GM23338 (cell line): ENCODE data around the gene PITPNC1. TPM values are rescaled to one million over a fixed set of nuclear protein-coding genes. Genes with fewer than 3 reads are reported as not detected.

Source experiments
- ATAC-seq: fragments of 200-7000 bp; cut with Tn5 transposase; 3 replicates; pipeline ENCODE4 v1.9.1; 2020
- DNase-seq: peaks from one replicate; pipeline ENCODE4 v3.0.0-alpha.2; 2015; ENCODE audit warnings: low spot score
- H2AFZ ChIP-seq: fragments of 200-600 bp; sonication (generic); 2 replicates; pipeline ENCODE4 v1.8.0; 2016; ENCODE audit warnings: antibody characterized with exemption, mild to moderate bottlenecking, moderate library complexity
- H3F3A ChIP-seq: fragments of 200-600 bp; sonication (generic); replicated peaks from 2 replicates; pipeline ENCODE4 v1.8.0; 2017; ENCODE audit warnings: antibody characterized with exemption, mixed run types, low read depth
- H3K27ac ChIP-seq: fragments of 200-600 bp; sonication (generic); 2 replicates; pipeline ENCODE4 v1.6.1; 2016; ENCODE audit warnings: low read depth
- H3K27me3 ChIP-seq: fragments of 200-600 bp; sonication (generic); 2 replicates; pipeline ENCODE4 v1.8.0; 2016; ENCODE audit warnings: mild to moderate bottlenecking, mixed run types, moderate library complexity; ENCODE audit not compliant: insufficient read depth
- H3K36me3 ChIP-seq: fragments of 200-600 bp; sonication (generic); 2 replicates; pipeline ENCODE4 v1.8.0; 2016; ENCODE audit warnings: mild to moderate bottlenecking; ENCODE audit not compliant: insufficient read depth
- H3K4me1 ChIP-seq: fragments of 200-600 bp; sonication (generic); 2 replicates; pipeline ENCODE4 v1.8.0; 2016; ENCODE audit warnings: mild to moderate bottlenecking, moderate library complexity; ENCODE audit not compliant: insufficient read depth
- H3K4me2 ChIP-seq: fragments of 200-600 bp; sonication (generic); 2 replicates; pipeline ENCODE4 v1.7.1; 2017; ENCODE audit warnings: mixed run types
- H3K4me3 ChIP-seq: fragments of 200-600 bp; sonication (generic); 2 replicates; pipeline ENCODE4 v1.6.1; 2016; ENCODE audit warnings: mixed run types
- H3K79me2 ChIP-seq: fragments of 200-600 bp; sonication (generic); replicated peaks from 2 replicates; pipeline ENCODE4 v1.8.0; 2017; ENCODE audit warnings: mild to moderate bottlenecking; ENCODE audit not compliant: insufficient read depth
- H3K9me2 ChIP-seq: fragments of 200-600 bp; sonication (generic); 2 replicates; pipeline ENCODE4 v1.8.0; 2017; ENCODE audit not compliant: insufficient read depth
- H4K20me1 ChIP-seq: fragments of 200-600 bp; sonication (generic); replicated peaks from 2 replicates; pipeline ENCODE4 v1.8.0; 2017; ENCODE audit warnings: mild to moderate bottlenecking; ENCODE audit not compliant: insufficient read depth
- H3K27ac Mint-ChIP-seq: 2 replicates; pipeline ENCODE4 v1.8.0; 2020; ENCODE audit warnings: inconsistent platforms, mild to moderate bottlenecking, moderate library complexity, mixed read lengths
- H3K27me3 Mint-ChIP-seq: 3 replicates; pipeline ENCODE4 v1.8.0; 2022; ENCODE audit warnings: low read depth, mild to moderate bottlenecking, moderate library complexity, mixed read lengths, inconsistent platforms; ENCODE audit not compliant: insufficient read depth, poor library complexity
- H3K36me3 Mint-ChIP-seq: 3 replicates; pipeline ENCODE4 v1.8.0; 2021; ENCODE audit warnings: low read depth, mild to moderate bottlenecking, inconsistent platforms, moderate library complexity, mixed read lengths
- H3K4me1 Mint-ChIP-seq: 3 replicates; pipeline ENCODE4 v1.8.0; 2020; ENCODE audit warnings: mild to moderate bottlenecking, inconsistent platforms, mixed read lengths
- H3K4me3 Mint-ChIP-seq: 3 replicates; pipeline ENCODE4 v1.8.0; 2021; ENCODE audit warnings: moderate library complexity, mild to moderate bottlenecking, inconsistent platforms, mixed read lengths
- H3K9me3 Mint-ChIP-seq: 3 replicates; pipeline ENCODE4 v1.8.0; 2020; ENCODE audit warnings: moderate library complexity, mild to moderate bottlenecking, inconsistent platforms, mixed read lengths
- EZH2 ChIP-seq: fragments of 200-600 bp; sonication (generic); IDR thresholded peaks from one replicate; pipeline ENCODE4 v1.8.0; 2017; ENCODE audit warnings: antibody characterized with exemption, mild to moderate bottlenecking, low read depth; ENCODE audit not compliant: unreplicated experiment
- EZH2phosphoT487 ChIP-seq: fragments of 200-600 bp; sonication (generic); IDR thresholded peaks from one replicate; pipeline ENCODE4 v1.8.1; 2018; ENCODE audit warnings: antibody characterized with exemption; ENCODE audit not compliant: unreplicated experiment
- JUNB ChIP-seq: IDR thresholded peaks from one replicate; pipeline ENCODE4 v1.6.1; 2016; ENCODE audit warnings: antibody characterized with exemption; ENCODE audit not compliant: unreplicated experiment
- POLR2AphosphoS5 ChIP-seq: IDR thresholded peaks from 2 replicates; pipeline ENCODE4 v1.6.1; 2016; ENCODE audit warnings: antibody characterized with exemption, low read depth
- ZNF114 ChIP-seq: fragments of 250-450 bp; sonication (Bioruptor Pico); IDR thresholded peaks from 2 replicates; pipeline ENCODE4 v1.5.0; 2020; ENCODE audit warnings: mild to moderate bottlenecking, moderate library complexity
- polyA plus RNA-seq: library from polyadenylated mRNA; unstranded; fragments of >200 nt; fragmentation: Nextera tagmentation; extraction: Ambion mirVana; gene quantifications from 2 replicates; pipeline ENCODE4 v1.2.1, GENCODE V29; 2016
- total RNA-seq: library from RNA; depleted of rRNA; stranded (reverse); fragments of >200 nt; shearing (Covaris generic); gene quantifications from 2 replicates; pipeline ENCODE4 v1.2.3, GENCODE V29; 2014
- TF ChIP-seq, protein P1 (sequence below): fragments of 250-450 bp; sonication (Bioruptor Pico); IDR thresholded peaks from 2 replicates; pipeline ENCODE4 v1.5.0; 2020; ENCODE audit warnings: mild to moderate bottlenecking, moderate library complexity
- TF ChIP-seq, protein P2 (sequence below): IDR thresholded peaks from one replicate; pipeline ENCODE4 v1.6.1; 2018; ENCODE audit warnings: antibody characterized with exemption; ENCODE audit not compliant: unreplicated experiment

Gene PITPNC1
- total and polyA plus RNA-seq, 2 experiments from 2014 or later, result 23.0 to 32.6 TPM

DNA sequence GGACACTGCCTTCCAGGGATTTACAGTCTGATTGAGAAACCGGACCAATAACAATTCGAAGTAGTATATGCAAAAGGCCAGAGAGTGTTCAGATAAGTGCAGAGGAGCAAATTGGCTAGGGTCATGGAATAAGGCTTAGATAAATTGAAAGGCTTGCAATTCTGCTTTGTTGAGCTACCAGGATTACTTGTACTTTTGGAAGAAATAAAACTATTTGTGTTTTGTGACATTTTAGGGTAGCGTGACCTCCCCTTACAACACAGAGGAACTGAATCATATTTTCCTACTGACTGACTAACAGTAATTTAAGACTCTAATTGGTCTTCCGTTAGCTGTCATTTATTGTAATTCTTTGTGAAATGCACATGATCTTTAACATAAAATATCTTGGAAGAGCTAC, 104.7 kb downstream of the PITPNC1 start:
- Histone ChIP-seq H3K36me3 (no peaks in the 10 kb centered on the region), H2AFZ (no peak overlapping the region), H3F3A (no peaks in the 10 kb centered on the region), H4K20me1 (no peaks in the 10 kb centered on the region), H3K27ac (no peak overlapping the region), H3K4me3 (no peak overlapping the region), H3K27me3 (no peaks in the 10 kb centered on the region), H3K9me2 (no peaks in the 10 kb centered on the region), H3K4me1 (peaks cover 11% of the 10 kb centered on the region), H3K4me2 (no peak overlapping the region), H3K79me2 (peaks cover 90% of the 10 kb centered on the region)
- no peaks in the 10 kb centered on the region for H3K36me3 Mint-ChIP-seq
- H3K4me3 Mint-ChIP-seq, result no peak overlapping the region
- peaks cover 33% of the 10 kb centered on the region for H3K4me1 Mint-ChIP-seq
- H3K27ac Mint-ChIP-seq, result no peak overlapping the region
- peaks cover 2% of the 10 kb centered on the region for H3K27me3 Mint-ChIP-seq
- DNase-seq (no peak), ATAC-seq (no peak)
- no peaks in the 10 kb centered on the region for H3K9me3 Mint-ChIP-seq
- no peak for TF ChIP-seq JUNB
- TF ChIP-seq EZH2, result no peak
- no peak for TF ChIP-seq POLR2AphosphoS5
- TF ChIP-seq, protein P1, sequence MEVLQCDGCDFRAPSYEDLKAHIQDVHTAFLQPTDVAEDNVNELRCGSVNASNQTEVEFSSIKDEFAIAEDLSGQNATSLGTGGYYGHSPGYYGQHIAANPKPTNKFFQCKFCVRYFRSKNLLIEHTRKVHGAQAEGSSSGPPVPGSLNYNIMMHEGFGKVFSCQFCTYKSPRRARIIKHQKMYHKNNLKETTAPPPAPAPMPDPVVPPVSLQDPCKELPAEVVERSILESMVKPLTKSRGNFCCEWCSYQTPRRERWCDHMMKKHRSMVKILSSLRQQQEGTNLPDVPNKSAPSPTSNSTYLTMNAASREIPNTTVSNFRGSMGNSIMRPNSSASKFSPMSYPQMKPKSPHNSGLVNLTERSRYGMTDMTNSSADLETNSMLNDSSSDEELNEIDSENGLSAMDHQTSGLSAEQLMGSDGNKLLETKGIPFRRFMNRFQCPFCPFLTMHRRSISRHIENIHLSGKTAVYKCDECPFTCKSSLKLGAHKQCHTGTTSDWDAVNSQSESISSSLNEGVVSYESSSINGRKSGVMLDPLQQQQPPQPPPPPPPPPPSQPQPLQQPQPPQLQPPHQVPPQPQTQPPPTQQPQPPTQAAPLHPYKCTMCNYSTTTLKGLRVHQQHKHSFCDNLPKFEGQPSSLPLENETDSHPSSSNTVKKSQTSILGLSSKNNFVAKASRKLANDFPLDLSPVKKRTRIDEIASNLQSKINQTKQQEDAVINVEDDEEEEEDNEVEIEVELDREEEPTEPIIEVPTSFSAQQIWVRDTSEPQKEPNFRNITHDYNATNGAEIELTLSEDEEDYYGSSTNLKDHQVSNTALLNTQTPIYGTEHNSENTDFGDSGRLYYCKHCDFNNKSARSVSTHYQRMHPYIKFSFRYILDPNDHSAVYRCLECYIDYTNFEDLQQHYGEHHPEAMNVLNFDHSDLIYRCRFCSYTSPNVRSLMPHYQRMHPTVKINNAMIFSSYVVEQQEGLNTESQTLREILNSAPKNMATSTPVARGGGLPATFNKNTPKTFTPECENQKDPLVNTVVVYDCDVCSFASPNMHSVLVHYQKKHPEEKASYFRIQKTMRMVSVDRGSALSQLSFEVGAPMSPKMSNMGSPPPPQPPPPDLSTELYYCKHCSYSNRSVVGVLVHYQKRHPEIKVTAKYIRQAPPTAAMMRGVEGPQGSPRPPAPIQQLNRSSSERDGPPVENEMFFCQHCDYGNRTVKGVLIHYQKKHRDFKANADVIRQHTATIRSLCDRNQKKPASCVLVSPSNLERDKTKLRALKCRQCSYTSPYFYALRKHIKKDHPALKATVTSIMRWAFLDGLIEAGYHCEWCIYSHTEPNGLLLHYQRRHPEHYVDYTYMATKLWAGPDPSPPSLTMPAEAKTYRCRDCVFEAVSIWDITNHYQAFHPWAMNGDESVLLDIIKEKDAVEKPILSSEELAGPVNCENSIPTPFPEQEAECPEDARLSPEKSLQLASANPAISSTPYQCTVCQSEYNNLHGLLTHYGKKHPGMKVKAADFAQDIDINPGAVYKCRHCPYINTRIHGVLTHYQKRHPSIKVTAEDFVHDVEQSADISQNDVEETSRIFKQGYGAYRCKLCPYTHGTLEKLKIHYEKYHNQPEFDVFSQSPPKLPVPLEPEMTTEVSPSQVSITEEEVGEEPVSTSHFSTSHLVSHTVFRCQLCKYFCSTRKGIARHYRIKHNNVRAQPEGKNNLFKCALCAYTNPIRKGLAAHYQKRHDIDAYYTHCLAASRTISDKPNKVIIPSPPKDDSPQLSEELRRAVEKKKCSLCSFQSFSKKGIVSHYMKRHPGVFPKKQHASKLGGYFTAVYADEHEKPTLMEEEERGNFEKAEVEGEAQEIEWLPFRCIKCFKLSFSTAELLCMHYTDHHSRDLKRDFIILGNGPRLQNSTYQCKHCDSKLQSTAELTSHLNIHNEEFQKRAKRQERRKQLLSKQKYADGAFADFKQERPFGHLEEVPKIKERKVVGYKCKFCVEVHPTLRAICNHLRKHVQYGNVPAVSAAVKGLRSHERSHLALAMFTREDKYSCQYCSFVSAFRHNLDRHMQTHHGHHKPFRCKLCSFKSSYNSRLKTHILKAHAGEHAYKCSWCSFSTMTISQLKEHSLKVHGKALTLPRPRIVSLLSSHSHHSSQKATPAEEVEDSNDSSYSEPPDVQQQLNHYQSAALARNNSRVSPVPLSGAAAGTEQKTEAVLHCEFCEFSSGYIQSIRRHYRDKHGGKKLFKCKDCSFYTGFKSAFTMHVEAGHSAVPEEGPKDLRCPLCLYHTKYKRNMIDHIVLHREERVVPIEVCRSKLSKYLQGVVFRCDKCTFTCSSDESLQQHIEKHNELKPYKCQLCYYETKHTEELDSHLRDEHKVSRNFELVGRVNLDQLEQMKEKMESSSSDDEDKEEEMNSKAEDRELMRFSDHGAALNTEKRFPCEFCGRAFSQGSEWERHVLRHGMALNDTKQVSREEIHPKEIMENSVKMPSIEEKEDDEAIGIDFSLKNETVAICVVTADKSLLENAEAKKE (CRISPR knock-in tag), result no peak
- no peak for TF ChIP-seq ZNF114 (CRISPR knock-in tag)
- TF ChIP-seq, protein P2, sequence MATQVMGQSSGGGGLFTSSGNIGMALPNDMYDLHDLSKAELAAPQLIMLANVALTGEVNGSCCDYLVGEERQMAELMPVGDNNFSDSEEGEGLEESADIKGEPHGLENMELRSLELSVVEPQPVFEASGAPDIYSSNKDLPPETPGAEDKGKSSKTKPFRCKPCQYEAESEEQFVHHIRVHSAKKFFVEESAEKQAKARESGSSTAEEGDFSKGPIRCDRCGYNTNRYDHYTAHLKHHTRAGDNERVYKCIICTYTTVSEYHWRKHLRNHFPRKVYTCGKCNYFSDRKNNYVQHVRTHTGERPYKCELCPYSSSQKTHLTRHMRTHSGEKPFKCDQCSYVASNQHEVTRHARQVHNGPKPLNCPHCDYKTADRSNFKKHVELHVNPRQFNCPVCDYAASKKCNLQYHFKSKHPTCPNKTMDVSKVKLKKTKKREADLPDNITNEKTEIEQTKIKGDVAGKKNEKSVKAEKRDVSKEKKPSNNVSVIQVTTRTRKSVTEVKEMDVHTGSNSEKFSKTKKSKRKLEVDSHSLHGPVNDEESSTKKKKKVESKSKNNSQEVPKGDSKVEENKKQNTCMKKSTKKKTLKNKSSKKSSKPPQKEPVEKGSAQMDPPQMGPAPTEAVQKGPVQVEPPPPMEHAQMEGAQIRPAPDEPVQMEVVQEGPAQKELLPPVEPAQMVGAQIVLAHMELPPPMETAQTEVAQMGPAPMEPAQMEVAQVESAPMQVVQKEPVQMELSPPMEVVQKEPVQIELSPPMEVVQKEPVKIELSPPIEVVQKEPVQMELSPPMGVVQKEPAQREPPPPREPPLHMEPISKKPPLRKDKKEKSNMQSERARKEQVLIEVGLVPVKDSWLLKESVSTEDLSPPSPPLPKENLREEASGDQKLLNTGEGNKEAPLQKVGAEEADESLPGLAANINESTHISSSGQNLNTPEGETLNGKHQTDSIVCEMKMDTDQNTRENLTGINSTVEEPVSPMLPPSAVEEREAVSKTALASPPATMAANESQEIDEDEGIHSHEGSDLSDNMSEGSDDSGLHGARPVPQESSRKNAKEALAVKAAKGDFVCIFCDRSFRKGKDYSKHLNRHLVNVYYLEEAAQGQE, result no peak
- TF ChIP-seq EZH2phosphoT487, result no peak
